IMR-90 (cell line): ENCODE results near the gene SLC25A51.

Source experiments
- BHLHE40 ChIP-seq: fragments of 150-350 bp; IDR thresholded peaks from 2 replicates; pipeline ENCODE4 v1.6.1; 2016; ENCODE audit warnings: mild to moderate bottlenecking, low read depth, low read length
- CHD1 ChIP-seq: IDR thresholded peaks from 2 replicates; pipeline ENCODE4 v1.6.1; 2012; ENCODE audit warnings: low read depth, low read length, improper control_type of control experiment
- CTCF ChIP-seq: conservative IDR thresholded peaks from 2 replicates; pipeline ENCODE4 v1.5.1; 2012; ENCODE audit warnings: mild to moderate bottlenecking, low read depth, low read length, improper control_type of control experiment
- MAZ ChIP-seq: IDR thresholded peaks from 2 replicates; pipeline ENCODE4 v1.6.1; 2012; ENCODE audit warnings: low read depth, mild to moderate bottlenecking, low read length, improper control_type of control experiment, moderate library complexity, borderline replicate concordance
- POLR2A ChIP-seq: IDR thresholded peaks from 2 replicates; pipeline ENCODE4 v1.6.1; 2012; ENCODE audit warnings: mild to moderate bottlenecking, low read depth, low read length
- RAD21 ChIP-seq: IDR thresholded peaks from 2 replicates; pipeline ENCODE4 v1.6.1; 2012; ENCODE audit warnings: low read length, improper control_type of control experiment
- RCOR1 ChIP-seq: IDR thresholded peaks from 2 replicates; pipeline ENCODE4 v1.6.1; 2012; ENCODE audit warnings: mild to moderate bottlenecking, low read length, improper control_type of control experiment; ENCODE audit not compliant: insufficient replicate concordance
- RFX5 ChIP-seq: IDR thresholded peaks from 2 replicates; pipeline ENCODE4 v1.8.0; 2012; ENCODE audit warnings: low read depth, mild to moderate bottlenecking, low read length, moderate library complexity
- SMC3 ChIP-seq: fragments of 150-350 bp; IDR thresholded peaks from 2 replicates; pipeline ENCODE4 v1.6.1; 2016; ENCODE audit warnings: low read depth, mild to moderate bottlenecking, antibody characterized with exemption, low read length, moderate library complexity
- USF2 ChIP-seq: fragments of 150-350 bp; IDR thresholded peaks from 2 replicates; pipeline ENCODE4 v1.6.1; 2017; ENCODE audit warnings: mild to moderate bottlenecking, antibody characterized with exemption, low read length, low read depth

GRCh38 chr9:37951671-37952449 is 47.9 kb upstream of the SLC25A51 start:
- TF ChIP-seq CTCF (no peak), POLR2A (no peak), RAD21 (no peak), RFX5 (no peak), USF2 (no peak), CHD1 (no peak), MAZ (no peak), RCOR1 (no peak), BHLHE40 (no peak), SMC3 (no peak)
